HCT116 (cell line): ENCODE data around the gene BTBD9. TPM values are rescaled to one million over a fixed set of nuclear protein-coding genes. Genes with fewer than 3 reads are reported as not detected.

Experiments used
- ATAC-seq: fragments of 200-7000 bp; cut with Tn5 transposase; 2 replicates; pipeline ENCODE4 v1.9.1; 2020; ENCODE audit warnings: mild to moderate bottlenecking, moderate library complexity
- BruUV-seq: library from RNA; stranded (reverse); fragments of 400-500 nt; replicated peaks from 2 replicates; lab custom pipeline; 2021; lab: Mats Ljungman, UMichigan
- CTCF ChIA-PET: fragments of 300-600 bp; sonication (Branson Sonifier 250); formaldehyde crosslinking; loops from one replicate; lab custom pipeline; 2021; ENCODE audit warnings: antibody characterized with exemption; lab: Charles Lee
- POLR2A ChIA-PET: fragments of 300-600, 350-600 bp; sonication (Branson Sonifier 250); formaldehyde crosslinking; loops from one replicate; lab custom pipeline; 2021; ENCODE audit warnings: antibody characterized with exemption; lab: Charles Lee
- RAD21 ChIA-PET, 2 experiments: fragments of 300-600 bp; sonication (Branson Sonifier 250); formaldehyde crosslinking; loops; one replicate each; lab custom pipeline; 2023; ENCODE audit warnings: low total read pairs in 2 of 2; ENCODE audit not compliant: uncharacterized antibody in 2 of 2, unreplicated experiment in 2 of 2, low non-redundant PET in 1 of 2; lab: Charles Lee
- DNase-seq: peaks from one replicate; pipeline ENCODE4 v3.0.0-alpha.2; 2010; ENCODE audit warnings: low read depth, low spot score
- H2AFZ ChIP-seq: fragments of 200-600 bp; shearing (Covaris generic), sonication (generic); 2 replicates; pipeline ENCODE4 v1.6.1; 2017; ENCODE audit warnings: low read depth, mixed run types, mixed read lengths, antibody characterized with exemption, low read length; ENCODE audit not compliant: poor library complexity, severe bottlenecking
- H3K27ac ChIP-seq: 2 replicates; pipeline ENCODE4 v1.5.1; 2012; ENCODE audit warnings: low read depth, low read length
- H3K27me3 ChIP-seq: fragments of 200-600 bp; sonication (generic); 2 replicates; pipeline ENCODE4 v1.6.1; 2016; ENCODE audit warnings: mixed run types, low read length, mixed read lengths; ENCODE audit not compliant: insufficient read depth
- H3K36me3 ChIP-seq, 2 experiments: fragments of 200-500 bp in 1 of 2; fragments of 200-600 bp in 1 of 2; sonication (Bioruptor generic) in 1 of 2; sonication (generic) in 1 of 2; 2 replicates each; pipeline versions ENCODE4 v1.5.1 to v1.6.1; 2014 to 2016; ENCODE audit warnings: low read length in 2 of 2, inconsistent platforms in 1 of 2, mixed read lengths in 1 of 2, mixed run types in 1 of 2; ENCODE audit not compliant: insufficient read depth in 2 of 2, control insufficient read depth in 1 of 2
- H3K4me1 ChIP-seq, 2 experiments: fragments of 200-600 bp in 1 of 2; sonication (generic) in 1 of 2; 2 replicates each; pipeline versions ENCODE4 v1.5.1 to v1.6.1; 2012 to 2017; ENCODE audit warnings: low read length in 2 of 2, inconsistent platforms in 1 of 2, mild to moderate bottlenecking in 1 of 2, mixed read lengths in 1 of 2, mixed run types in 1 of 2, moderate library complexity in 1 of 2; ENCODE audit not compliant: insufficient read depth in 2 of 2, control insufficient read depth in 1 of 2
- H3K4me2 ChIP-seq: fragments of 200-600 bp; sonication (generic); 2 replicates; pipeline ENCODE4 v1.6.1; 2017; ENCODE audit warnings: mixed run types, low read length, mixed read lengths
- H3K4me3 ChIP-seq, 2 experiments: fragments of 200-600 bp in 1 of 2; sonication (generic) in 1 of 2; replicated peaks in 1 of 2; 2 replicates each; pipeline ENCODE4 v1.5.1; 2011 to 2016; ENCODE audit warnings: low read length in 2 of 2, control low read depth in 1 of 2, low read depth in 1 of 2, mild to moderate bottlenecking in 1 of 2, mixed read lengths in 1 of 2, mixed run types in 1 of 2
- H3K79me2 ChIP-seq: fragments of 200-600 bp; sonication (generic); 2 replicates; pipeline ENCODE4 v1.6.1; 2017; ENCODE audit warnings: mild to moderate bottlenecking, mixed run types, low read length, moderate library complexity, mixed read lengths; ENCODE audit not compliant: insufficient read depth
- H3K9ac ChIP-seq: fragments of 200-600 bp; sonication (generic); 2 replicates; pipeline ENCODE4 v1.6.1; 2016; ENCODE audit warnings: low read length, mixed read lengths
- H3K9me2 ChIP-seq: fragments of 200-600 bp; sonication (generic), shearing (Covaris generic); 2 replicates; pipeline ENCODE4 v1.6.1; 2017; ENCODE audit warnings: mixed run types, mild to moderate bottlenecking, moderate library complexity; ENCODE audit not compliant: insufficient read depth
- H3K9me3 ChIP-seq, 2 experiments: fragments of 200-500 bp in 1 of 2; fragments of 200-600 bp in 1 of 2; sonication (Bioruptor generic) in 1 of 2; sonication (generic) in 1 of 2; 2 replicates each; pipeline ENCODE4 v1.6.1; 2014 to 2017; ENCODE audit warnings: low read length in 2 of 2, mixed read lengths in 2 of 2, inconsistent platforms in 1 of 2, low read depth in 1 of 2, mild to moderate bottlenecking in 1 of 2, mixed run types in 1 of 2, moderate library complexity in 1 of 2; ENCODE audit not compliant: control insufficient read depth in 1 of 2, insufficient read depth in 1 of 2
- H4K20me1 ChIP-seq: fragments of 200-600 bp; sonication (generic), shearing (Covaris generic); 2 replicates; pipeline ENCODE4 v1.6.1; 2017; ENCODE audit warnings: mixed run types, mild to moderate bottlenecking, moderate library complexity; ENCODE audit not compliant: insufficient read depth
- CBX3 ChIP-seq: IDR thresholded peaks from 2 replicates; pipeline ENCODE4 v1.6.1; 2012; ENCODE audit warnings: low read depth
- CEBPB ChIP-seq: IDR thresholded peaks from 2 replicates; pipeline ENCODE4 v1.6.1; 2012; ENCODE audit warnings: low read depth
- CTCF ChIP-seq, 3 experiments: fragments of 200-600 bp in 1 of 3; sonication (generic) in 1 of 3; IDR thresholded peaks in 2 of 3; conservative IDR thresholded peaks in 1 of 3; 2 replicates each; pipeline ENCODE4 v1.5.1; 2012 to 2017; ENCODE audit warnings: low read depth in 2 of 3, low read length in 2 of 3, antibody characterized with exemption in 1 of 3, borderline replicate concordance in 1 of 3, control low read depth in 1 of 3, mild to moderate bottlenecking in 1 of 3, mixed read lengths in 1 of 3, mixed run types in 1 of 3, moderate library complexity in 1 of 3; ENCODE audit not compliant: insufficient read depth in 1 of 3
- EGR1 ChIP-seq: IDR thresholded peaks from 2 replicates; pipeline ENCODE4 v1.6.1; 2012; ENCODE audit warnings: low read depth
- ELF1 ChIP-seq: IDR thresholded peaks from 2 replicates; pipeline ENCODE4 v1.6.1; 2012; ENCODE audit warnings: low read depth, borderline replicate concordance
- EZH2 ChIP-seq: fragments of 200-600 bp; sonication (generic); IDR thresholded peaks from 2 replicates; pipeline ENCODE4 v1.6.1; 2017; ENCODE audit warnings: antibody characterized with exemption, mixed run types
- FOSL1 ChIP-seq: IDR thresholded peaks from 2 replicates; pipeline ENCODE4 v1.6.1; 2012; ENCODE audit warnings: low read depth
- MAX ChIP-seq: IDR thresholded peaks from 2 replicates; pipeline ENCODE4 v1.6.1; 2012
- POLR2A ChIP-seq: IDR thresholded peaks from 2 replicates; pipeline ENCODE4 v1.7.0; 2011; ENCODE audit warnings: borderline replicate concordance; ENCODE audit not compliant: insufficient read depth, insufficient read length; ENCODE audit errors: extremely low read depth
- POLR2AphosphoS5 ChIP-seq: IDR thresholded peaks from 2 replicates; pipeline ENCODE4 v1.6.1; 2011; ENCODE audit warnings: mild to moderate bottlenecking, low read depth, low read length, moderate library complexity
- SRF ChIP-seq: IDR thresholded peaks from 2 replicates; pipeline ENCODE4 v1.6.1; 2012; ENCODE audit warnings: low read depth
- TCF7L2 ChIP-seq: IDR thresholded peaks from 2 replicates; pipeline ENCODE4 v1.7.0; 2011; ENCODE audit warnings: borderline replicate concordance, inconsistent platforms; ENCODE audit not compliant: insufficient read depth, insufficient read length; ENCODE audit errors: extremely low read depth
- YY1 ChIP-seq: IDR thresholded peaks from 2 replicates; pipeline ENCODE4 v1.6.1; 2011; ENCODE audit warnings: low read length, low read depth, moderate library complexity, mild to moderate bottlenecking; ENCODE audit not compliant: insufficient replicate concordance; ENCODE audit errors: extremely low read depth
- ZBTB33 ChIP-seq: IDR thresholded peaks from 2 replicates; pipeline ENCODE4 v1.6.1; 2011; ENCODE audit warnings: mild to moderate bottlenecking, low read length, moderate library complexity; ENCODE audit not compliant: insufficient replicate concordance; ENCODE audit errors: extremely low read depth
- ZFX ChIP-seq: fragments of 450-650 bp; IDR thresholded peaks from 2 replicates; pipeline ENCODE4 v1.6.1; 2017
- ZNF274 ChIP-seq: fragments of 200-500 bp; sonication (Bioruptor generic); IDR thresholded peaks from 2 replicates; pipeline ENCODE4 v1.6.1; 2014; ENCODE audit warnings: mild to moderate bottlenecking, low read depth, low read length, inconsistent platforms
- intact Hi-C: fragments of 100-400 bp; cut with micrococcal nuclease; formaldehyde crosslinking; loops from 2 replicates; pipeline ENCODE4 v1.10.0; 2022
- total RNA-seq: library from RNA; stranded (reverse); gene quantifications from one replicate; pipeline ENCODE4 v1.2.1, GENCODE V29; 2021; ENCODE audit not compliant: unreplicated experiment

Gene BTBD9
- total RNA-seq, 1 experiment from 2014 or later: 10.9 TPM

GRCh38 chr6:38631186-38631783 is 8.4 kb downstream of the BTBD9 start:
- no peak overlapping the region for H2AFZ ChIP-seq
- no peaks in the 10 kb centered on the region for H3K79me2 ChIP-seq
- peaks cover 0 to 14% of the 10 kb centered on the region in 2 experiments; a peak in 3 of 4 replicates for H3K4me1 ChIP-seq
- H3K4me2 ChIP-seq: no peak overlapping the region
- H3K27ac ChIP-seq: no peak overlapping the region
- DNase-seq: no peak
- no peaks in the 10 kb centered on the region for H3K36me3 ChIP-seq
- RAD21 ChIA-PET: no interaction called here
- H4K20me1 ChIP-seq: no peaks in the 10 kb centered on the region
- TF ChIP-seq POLR2A (no peak), ZNF274 (no peak), ZFX (no peak), SRF (no peak), FOSL1 (no peak)
- TF ChIP-seq, all 23 proteins: peak for 0
- Histone ChIP-seq H3K27me3 (no peaks in the 10 kb centered on the region), H3K4me3 (no peak overlapping the region), H3K9me2 (no peaks in the 10 kb centered on the region), H3K9me3 (no peaks in the 10 kb centered on the region), H3K9ac (no peak overlapping the region)
- BruUV-seq: no TSS peak
- ChIA-PET POLR2A (no interaction called here), CTCF (no interaction called here)
- no peak for ATAC-seq
- intact Hi-C loops: no loop called here

- CTCF ChIA-PET: interaction anchor here (1.2 kb wide), 1 partner anchor 14 kb away, joined by 3 read pairs; no protein-coding TSS in a partner anchor
- Histone ChIP-seq H3K79me2 (no peaks in the 10 kb centered on the region), H3K27me3 (no peaks in the 10 kb centered on the region), H4K20me1 (no peaks in the 10 kb centered on the region), H3K4me2 (no peak overlapping the region), H3K36me3 (no peaks in the 10 kb centered on the region), H3K9me2 (no peaks in the 10 kb centered on the region), H2AFZ (no peak overlapping the region), H3K4me1 (no peaks in the 10 kb centered on the region), H3K9ac (no peak overlapping the region), H3K27ac (no peak overlapping the region), H3K4me3 (no peak overlapping the region), H3K9me3 (no peaks in the 10 kb centered on the region)
- ATAC-seq: no peak
- POLR2A ChIA-PET: no interaction called here
- intact Hi-C loops: no loop called here
- no peak for DNase-seq
- RAD21 ChIA-PET: no interaction called here
- no TSS peak for BruUV-seq
- no peak for TF ChIP-seq EZH2
- TF ChIP-seq ELF1: no peak
- no peak for TF ChIP-seq CEBPB
- no peak for TF ChIP-seq POLR2AphosphoS5
- TF ChIP-seq CTCF (IDR thresholded peaks at IDR 0.05 in 2 of 3, conservative IDR thresholded peaks at IDR 0.05 in 1 of 3; ENCODE audit: borderline replicate concordance in 1 of 3, insufficient read depth in 1 of 3, low read depth in 2 of 3, low read length in 2 of 3): no peak
- TF ChIP-seq MAX: no peak
- TF ChIP-seq POLR2A: no peak
- no peak for TF ChIP-seq YY1
- no peak for TF ChIP-seq EGR1
- TF ChIP-seq TCF7L2: no peak
- TF ChIP-seq ZBTB33: no peak
- no peak for TF ChIP-seq CBX3
- TF ChIP-seq ZNF274: no peak
Measured at GRCh38 chr6:38625217-38625616, 14.5 kb downstream of the BTBD9 start.
